PC-3 (cell line): ENCODE measurements around the gene PGAM1. TPM values are rescaled to one million over a fixed set of nuclear protein-coding genes. Genes with fewer than 3 reads are reported as not detected.

Experiments used
- ATAC-seq: fragments of 200-7000 bp; cut with Tn5 transposase; 2 replicates; pipeline ENCODE4 v1.9.1; 2020; ENCODE audit warnings: mild to moderate bottlenecking, moderate library complexity
- BruUV-seq: library from RNA; stranded (reverse); fragments of 400-500 nt; replicated peaks from 2 replicates; lab custom pipeline; 2021; lab: Mats Ljungman, UMichigan
- CTCF ChIA-PET: fragments of 300-600 bp; sonication (Branson Sonifier 250); formaldehyde crosslinking; loops from one replicate; lab custom pipeline; 2022; ENCODE audit warnings: antibody characterized with exemption; lab: Charles Lee
- POLR2A ChIA-PET: fragments of 300-600 bp; sonication (Branson Sonifier 250); formaldehyde crosslinking; loops from one replicate; lab custom pipeline; 2022; ENCODE audit warnings: antibody characterized with exemption; ENCODE audit not compliant: unreplicated experiment; lab: Charles Lee
- DNase-seq: peaks from one replicate; pipeline ENCODE4 v3.0.0-alpha.2; 2015
- H2AFZ ChIP-seq: fragments of 300-600 bp; sonication (generic); 2 replicates; pipeline ENCODE4 v1.6.0; 2016; ENCODE audit warnings: antibody characterized with exemption, low read length
- H3F3A ChIP-seq: fragments of 300-600 bp; sonication (generic); one replicate; pipeline ENCODE4 v1.6.0; 2017; ENCODE audit warnings: antibody characterized with exemption, low read length, control low read depth, mild to moderate bottlenecking; ENCODE audit not compliant: unreplicated experiment
- H3K27ac ChIP-seq: fragments of 300-600 bp; sonication (generic); 2 replicates; pipeline ENCODE4 v1.5.1; 2016; ENCODE audit warnings: mild to moderate bottlenecking, low read length
- H3K27me3 ChIP-seq: fragments of 300-600 bp; sonication (generic); 2 replicates; pipeline ENCODE4 v1.6.1; 2016; ENCODE audit warnings: low read length, mixed read lengths
- H3K36me3 ChIP-seq: fragments of 300-600 bp; sonication (generic); 2 replicates; pipeline ENCODE4 v1.6.1; 2016; ENCODE audit warnings: low read depth, mixed run types, low read length, mixed read lengths
- H3K4me1 ChIP-seq: fragments of 300-600 bp; sonication (generic); 2 replicates; pipeline ENCODE4 v1.5.1; 2016; ENCODE audit warnings: low read length; ENCODE audit not compliant: insufficient read depth
- H3K4me2 ChIP-seq: fragments of 300-600 bp; sonication (generic); 2 replicates; pipeline ENCODE4 v1.6.0; 2016; ENCODE audit warnings: low read length
- H3K4me3 ChIP-seq: fragments of 300-600 bp; sonication (generic); 2 replicates; pipeline ENCODE4 v1.5.1; 2016; ENCODE audit warnings: mild to moderate bottlenecking, low read length, mixed read lengths
- H3K79me2 ChIP-seq: fragments of 300-600 bp; sonication (generic); 2 replicates; pipeline ENCODE4 v1.6.1; 2017; ENCODE audit warnings: low read length, mixed read lengths
- H3K9ac ChIP-seq: fragments of 300-600 bp; sonication (generic); 2 replicates; pipeline ENCODE4 v1.6.0; 2016; ENCODE audit warnings: mild to moderate bottlenecking, low read length
- H3K9me2 ChIP-seq: fragments of 300-600 bp; sonication (generic); replicated peaks from 2 replicates; pipeline ENCODE4 v1.6.1; 2016; ENCODE audit warnings: mixed run types, low read length, mixed read lengths
- H3K9me3 ChIP-seq: fragments of 300-600 bp; sonication (generic); 2 replicates; pipeline ENCODE4 v1.6.1; 2016; ENCODE audit warnings: low read length, mixed read lengths
- H4K20me1 ChIP-seq: fragments of 300-600 bp; sonication (generic); 2 replicates; pipeline ENCODE4 v1.6.1; 2016; ENCODE audit warnings: low read length, mixed read lengths
- CTCF ChIP-seq: fragments of 300-600 bp; sonication (generic); conservative IDR thresholded peaks from 2 replicates; pipeline ENCODE4 v1.5.1; 2017; ENCODE audit warnings: antibody characterized with exemption, low read depth, mild to moderate bottlenecking, low read length
- EZH2 ChIP-seq: fragments of 300-600 bp; sonication (generic); IDR thresholded peaks from one replicate; pipeline ENCODE4 v1.6.1; 2017; ENCODE audit warnings: antibody characterized with exemption, mild to moderate bottlenecking, low read length; ENCODE audit not compliant: unreplicated experiment
- EZH2phosphoT487 ChIP-seq: fragments of 300-600 bp; sonication (generic); IDR thresholded peaks from 2 replicates; pipeline ENCODE4 v1.6.1; 2018; ENCODE audit warnings: mild to moderate bottlenecking, antibody characterized with exemption, low read length, borderline replicate concordance
- intact Hi-C: fragments of 100-400 bp; cut with micrococcal nuclease; formaldehyde crosslinking; loops from 2 replicates; pipeline ENCODE4 v1.9.0; 2023
- total RNA-seq: library from RNA; depleted of rRNA; stranded (reverse); fragments of >200 nt; gene quantifications from 2 replicates; pipeline ENCODE4 v1.2.3, GENCODE V29; 2014

Gene PGAM1
- total RNA-seq, 1 experiment from 2014 or later: 661 TPM

GRCh38 chr10:97400665-97401454, 25.1 kb upstream of the PGAM1 start, which contains the start of gene RRP12:
Gene RRP12 (minus strand): TSS chr10:97401340. CDS start chr10:97401231, 109 bp downstream.
- ChIA-PET POLR2A (interaction anchor here (0.6 kb wide), 1 partner anchor 104 kb away, joined by 5 read pairs; no protein-coding TSS in a partner anchor), CTCF (interaction anchor here (0.6 to 1.1 kb wide), 3 partner anchors 26 to 57 kb away, joined by 4 to 10 read pairs (median 10); no protein-coding TSS in a partner anchor)
- ATAC-seq (peak; percentile 90), DNase-seq (peak; percentile 97)
- TSS peak; percentile 92 for BruUV-seq
- Histone ChIP-seq H3K4me3 (peak within 1 kb of the TSS; percentile 99), H3K36me3 (peaks cover 7% of the 10 kb centered on the region), H3K9ac (peak within 1 kb of the TSS; percentile 96), H3K4me1 (peaks cover 4% of the 10 kb centered on the region; the same call in 1 of the 2 replicates), H3K9me2 (no peaks in the 10 kb centered on the region), H3K4me2 (peak within 1 kb of the TSS; percentile 97), H3K79me2 (peaks cover 19% of the 10 kb centered on the region), H3F3A (no peaks in the 10 kb centered on the region), H2AFZ (peak within 1 kb of the TSS; percentile 69), H3K27me3 (no peaks in the 10 kb centered on the region), H3K27ac (peak within 1 kb of the TSS; percentile 80), H3K9me3 (no peaks in the 10 kb centered on the region), H4K20me1 (no peaks in the 10 kb centered on the region)
- intact Hi-C loops: loop anchor here (1.0 kb wide), 1 partner anchor 109 kb away; the partner anchor contains the start of gene ARHGAP19
- TF ChIP-seq EZH2 (no peak), CTCF (no peak), EZH2phosphoT487 (no peak)

- ChIA-PET POLR2A (interaction anchor here (0.6 kb wide), 1 partner anchor 104 kb away, joined by 5 read pairs; no protein-coding TSS in a partner anchor), CTCF (interaction anchor here (0.6 kb wide), 1 partner anchor 56 kb away, joined by 4 read pairs; no protein-coding TSS in a partner anchor)
- Histone ChIP-seq H3K4me1 (peaks cover 4% of the 10 kb centered on the region; the same call in 1 of the 2 replicates), H3K27me3 (no peaks in the 10 kb centered on the region), H2AFZ (peak overlapping the region; percentile 69), H3K4me3 (peak overlapping the region; percentile 99), H3K4me2 (peak overlapping the region; percentile 97), H3K9me2 (no peaks in the 10 kb centered on the region), H3K9me3 (no peaks in the 10 kb centered on the region), H3K27ac (peak overlapping the region; percentile 80; the same call in 1 of the 2 replicates), H3F3A (no peaks in the 10 kb centered on the region), H3K36me3 (peaks cover 1% of the 10 kb centered on the region; the same call in 1 of the 2 replicates), H3K79me2 (peaks cover 19% of the 10 kb centered on the region), H4K20me1 (no peaks in the 10 kb centered on the region), H3K9ac (peak overlapping the region; percentile 96; the same call in 1 of the 2 replicates)
- no peak for ATAC-seq
- intact Hi-C loops: no loop called here
- no peak for DNase-seq
- TF ChIP-seq CTCF (no peak), EZH2 (no peak), EZH2phosphoT487 (no peak)
- no TSS peak for BruUV-seq
Observed at GRCh38 chr10:97401455-97401919, 24.5 kb upstream of the PGAM1 start.
